RCC 7860 (cell line): ENCODE results near the gene CAPRIN2.

Experiments
- DNase-seq: peaks from one replicate; pipeline ENCODE4 v3.0.0-alpha.2; 2015; ENCODE audit warnings: low spot score
- FAIRE-seq: peaks from 2 replicates; lab custom pipeline; 2012; peaks lifted over from hg19 to GRCh38; lab: Jason Lieb, UNC

The CAPRIN2 gene

DNA sequence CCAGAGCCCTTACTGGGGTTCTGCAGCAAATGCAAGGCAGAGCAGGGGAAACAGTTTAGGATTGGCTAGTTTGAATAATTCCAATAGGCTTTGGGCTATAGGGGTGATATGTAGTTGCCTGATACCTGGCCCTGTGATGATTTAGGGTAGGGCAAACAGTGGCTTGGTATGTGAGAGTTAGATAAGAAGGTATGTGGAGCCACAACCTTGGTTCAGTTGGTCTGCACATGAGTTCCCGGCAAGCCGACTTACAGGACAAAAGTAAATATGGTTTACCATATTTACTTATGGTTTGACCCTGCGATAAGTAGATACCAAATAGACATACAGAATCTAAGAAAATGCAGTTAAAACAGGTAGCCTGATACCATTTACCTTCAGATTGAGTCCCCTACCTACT, 8.3 kb upstream of the CAPRIN2 start:
- FAIRE-seq (no peak), DNase-seq (no peak)

DNA sequence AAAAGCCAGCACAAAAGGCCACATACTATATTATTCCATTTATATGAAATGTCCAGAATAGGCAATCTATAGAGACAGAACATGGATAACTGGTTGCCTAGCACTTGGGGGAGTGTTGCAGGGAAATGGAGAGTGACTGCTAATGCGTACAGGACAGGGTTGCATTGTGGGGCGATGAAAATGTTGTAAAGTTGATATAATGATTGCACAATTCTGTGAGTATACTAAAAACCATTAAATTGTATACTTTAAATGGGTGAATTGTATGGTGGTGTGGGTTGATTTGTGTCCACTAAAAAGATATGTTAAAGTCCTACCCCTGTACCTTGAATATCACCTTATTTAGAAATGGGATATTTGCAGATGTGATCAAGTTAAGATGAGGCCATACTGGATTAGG, 7.0 kb upstream of the CAPRIN2 start:
- no peak for FAIRE-seq
- no peak for DNase-seq

DNA sequence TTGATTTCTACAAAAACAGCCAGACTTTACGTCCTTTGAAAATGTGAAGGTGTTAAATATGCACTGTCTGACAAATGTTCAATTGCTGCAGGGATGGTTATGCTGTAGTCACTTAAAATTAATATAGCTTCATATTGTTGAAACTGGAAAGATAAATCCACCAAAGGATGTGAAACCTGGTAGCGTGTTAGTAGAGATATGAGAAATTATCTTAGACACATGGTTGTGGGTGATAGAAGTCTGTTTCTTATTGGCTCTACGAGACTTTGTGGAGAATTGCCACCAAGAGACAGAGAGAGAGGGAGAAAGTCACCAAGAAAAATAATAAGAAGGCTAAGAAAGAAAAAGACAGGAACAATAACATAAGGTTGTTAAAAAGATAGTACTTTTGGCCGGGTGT, 2.6 kb upstream of the CAPRIN2 start:
- DNase-seq (no peak), FAIRE-seq (no peak)

DNA sequence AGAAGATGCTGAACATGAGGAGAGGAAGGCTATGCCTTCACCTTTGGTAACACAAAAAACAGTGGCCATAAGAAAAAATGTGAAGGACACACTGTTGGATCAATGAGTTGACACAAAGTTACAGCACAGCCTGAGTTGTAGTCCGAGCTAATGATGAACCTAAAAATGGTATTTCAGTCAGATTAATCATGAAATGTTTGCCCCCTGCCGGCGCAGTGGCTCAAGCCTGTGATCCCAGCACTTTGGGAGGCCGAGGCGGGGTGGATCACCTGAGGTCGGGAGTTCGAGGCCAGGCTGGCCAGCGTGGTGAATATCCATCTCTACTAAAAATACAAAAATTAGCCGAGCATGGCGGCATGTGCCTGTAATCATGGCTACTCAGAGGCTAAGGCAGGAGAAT, 1.3 kb upstream of the CAPRIN2 start:
- FAIRE-seq (no peak), DNase-seq (no peak)

DNA sequence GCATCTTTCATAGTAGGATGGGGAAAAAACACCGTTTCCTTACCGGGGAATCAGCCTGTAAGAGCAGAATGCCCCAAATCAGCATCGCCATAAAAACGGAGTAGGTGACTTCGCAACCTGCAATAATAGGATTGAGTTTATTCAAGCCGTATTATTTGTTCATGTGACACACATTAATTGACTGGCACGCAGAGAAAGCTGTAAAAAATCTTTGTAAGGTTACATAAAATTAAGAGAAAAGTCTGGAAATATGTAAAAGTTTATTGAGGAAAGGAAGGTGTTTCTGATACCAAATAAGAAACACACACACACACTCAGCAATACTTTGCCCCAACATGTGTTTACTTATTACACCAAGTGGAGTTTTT, 628 bp upstream of the CAPRIN2 start:
- no peak for DNase-seq
- no peak for FAIRE-seq

DNA sequence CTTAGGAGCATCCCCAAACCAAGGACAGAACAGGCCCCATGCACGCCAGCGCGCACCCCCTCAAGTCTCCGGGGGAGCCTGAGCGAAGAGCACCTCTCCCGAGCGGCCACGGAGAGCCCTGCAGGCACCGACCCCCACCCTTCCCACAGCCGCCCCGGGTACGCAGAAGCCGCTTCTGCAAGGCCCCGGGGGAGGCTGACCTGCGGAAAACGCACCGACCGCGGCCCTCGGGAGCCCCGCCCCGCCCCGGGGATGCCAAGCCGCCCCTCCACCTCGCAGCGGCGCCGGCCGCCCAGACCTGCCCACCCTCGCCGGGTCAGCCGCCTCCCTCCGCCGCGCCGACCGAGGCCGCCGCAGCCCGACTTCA, 385 bp downstream of the CAPRIN2 start:
- no peak for FAIRE-seq
- no peak for DNase-seq

DNA sequence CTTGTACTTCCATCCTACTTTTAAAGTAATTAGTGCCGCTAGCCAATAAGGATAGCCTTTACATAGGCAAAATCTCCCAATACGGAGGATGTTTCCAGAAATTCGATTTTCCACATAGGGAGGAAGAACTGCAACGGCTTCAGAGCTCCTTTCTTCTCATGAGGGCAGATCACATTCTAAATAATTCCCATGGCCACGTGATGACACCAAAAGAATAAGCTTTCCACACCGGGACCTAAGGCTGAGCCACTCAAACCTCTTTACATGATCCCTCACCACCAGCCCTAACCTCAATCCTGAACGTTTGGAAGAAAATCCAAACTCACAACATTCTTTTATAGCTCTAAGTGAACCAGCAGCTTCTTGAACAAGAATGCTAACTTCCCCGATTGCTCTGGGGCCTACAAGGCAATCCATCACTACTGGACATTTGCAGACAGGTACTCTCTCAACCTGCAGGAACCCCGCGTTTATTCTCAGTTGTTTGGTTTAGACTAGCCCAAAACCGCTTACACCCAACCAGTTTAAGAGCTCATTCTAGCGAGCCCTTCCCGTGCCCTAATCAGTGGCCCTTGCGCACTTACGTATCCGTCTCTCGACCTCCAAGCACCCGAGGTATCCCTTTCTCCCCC, 884 bp downstream of the CAPRIN2 start:
- no peak for FAIRE-seq
- peak; percentile 13 for DNase-seq

DNA sequence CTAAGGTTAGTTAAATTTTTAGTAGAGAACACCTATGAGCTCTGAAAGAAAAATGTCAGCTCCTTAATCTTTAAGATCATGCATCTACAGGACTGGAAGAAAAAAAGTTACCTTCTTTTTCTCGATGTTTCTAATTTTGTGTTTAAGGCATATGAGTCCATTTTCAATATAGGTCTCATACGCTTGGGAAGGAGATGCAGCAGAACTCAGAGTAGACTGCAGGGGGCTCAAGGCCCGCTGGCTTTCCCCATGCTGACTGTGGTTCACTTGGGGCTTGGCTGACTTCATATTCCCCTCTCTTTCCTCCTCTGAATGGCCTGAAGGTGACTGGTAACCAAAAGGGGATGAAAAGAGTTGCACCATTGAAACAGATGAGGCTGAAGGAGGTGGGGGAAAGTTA, 1.5 kb downstream of the CAPRIN2 start:
- DNase-seq, result peak; percentile 45
- peak; percentile 8 for FAIRE-seq

DNA sequence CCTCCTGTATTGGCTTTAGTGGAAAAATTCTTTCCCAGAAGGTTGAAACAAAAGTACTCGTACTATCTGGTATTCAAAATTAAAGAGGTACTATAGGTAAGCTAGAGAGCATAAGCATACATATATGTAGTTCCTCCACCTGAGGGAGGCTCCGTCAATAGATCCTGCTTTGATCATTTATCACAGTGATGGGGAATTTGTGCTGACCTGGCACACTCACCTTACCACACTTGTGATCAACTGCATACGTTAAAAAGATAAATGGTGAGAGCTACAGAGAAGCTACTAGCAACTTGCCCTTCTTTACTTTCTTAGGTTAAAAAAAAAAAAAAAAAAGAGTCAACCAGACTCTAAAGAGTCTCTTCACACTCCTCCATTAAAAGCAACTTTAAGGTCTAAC, 2.5 kb downstream of the CAPRIN2 start:
- FAIRE-seq (no peak), DNase-seq (no peak)

DNA sequence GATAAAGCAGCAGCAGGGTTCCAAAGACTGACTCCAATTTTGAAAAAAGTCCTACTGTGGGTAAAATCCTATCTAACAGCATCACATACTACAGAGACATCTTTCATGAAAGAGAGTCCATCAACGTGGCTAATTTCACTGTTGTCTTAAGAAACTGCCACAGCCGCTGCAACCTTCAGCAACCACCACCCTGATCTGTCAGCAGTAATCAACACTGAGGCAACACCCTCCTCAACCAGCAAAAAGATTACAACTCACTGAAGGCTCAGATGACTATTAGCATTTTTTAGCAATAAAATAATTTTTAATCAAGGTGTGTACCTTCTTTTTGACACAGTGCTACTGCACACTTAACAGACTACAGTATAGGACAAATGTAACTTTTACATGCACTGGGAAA, 6.6 kb downstream of the CAPRIN2 start:
- FAIRE-seq (no peak), DNase-seq (no peak)

DNA sequence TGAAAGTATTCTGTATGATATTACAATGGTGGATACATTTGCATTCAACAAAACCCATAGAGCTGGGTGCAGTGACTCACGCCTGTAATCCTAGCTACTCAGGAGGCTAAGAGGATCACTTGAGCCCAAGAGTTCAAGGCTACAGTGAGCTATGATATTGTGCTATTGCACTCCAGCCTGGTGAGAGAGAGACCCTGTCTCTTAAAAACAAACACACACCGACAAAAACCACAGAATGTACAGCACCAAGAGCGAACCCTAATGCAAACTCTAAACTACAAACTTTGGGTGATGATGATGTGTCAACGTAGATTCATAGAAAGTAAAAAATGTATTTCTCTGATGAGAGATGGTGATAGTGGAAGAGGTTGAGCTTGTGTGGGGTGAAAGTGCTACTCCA, 8.6 kb downstream of the CAPRIN2 start:
- FAIRE-seq (no peak), DNase-seq (no peak)

DNA sequence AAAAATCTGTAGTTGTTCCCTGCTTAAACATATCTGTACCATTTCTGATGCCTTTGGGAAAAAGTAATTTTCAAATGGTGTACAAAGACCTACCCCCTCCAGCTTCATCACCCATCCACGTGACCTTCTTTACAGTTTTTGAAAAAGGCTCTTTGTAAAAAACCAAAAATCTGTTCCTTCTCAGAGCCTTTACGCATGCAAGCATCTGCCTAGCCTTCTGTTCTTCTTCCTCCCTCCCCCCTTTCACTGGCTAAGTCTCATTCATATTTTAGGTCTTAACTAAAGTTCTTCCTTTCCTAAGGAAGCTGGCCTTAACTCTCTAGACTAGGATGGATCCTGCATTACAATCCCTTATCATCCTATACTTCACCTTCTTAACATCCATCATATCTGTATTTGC, 10.4 kb downstream of the CAPRIN2 start:
- DNase-seq, result no peak
- FAIRE-seq, result no peak

DNA sequence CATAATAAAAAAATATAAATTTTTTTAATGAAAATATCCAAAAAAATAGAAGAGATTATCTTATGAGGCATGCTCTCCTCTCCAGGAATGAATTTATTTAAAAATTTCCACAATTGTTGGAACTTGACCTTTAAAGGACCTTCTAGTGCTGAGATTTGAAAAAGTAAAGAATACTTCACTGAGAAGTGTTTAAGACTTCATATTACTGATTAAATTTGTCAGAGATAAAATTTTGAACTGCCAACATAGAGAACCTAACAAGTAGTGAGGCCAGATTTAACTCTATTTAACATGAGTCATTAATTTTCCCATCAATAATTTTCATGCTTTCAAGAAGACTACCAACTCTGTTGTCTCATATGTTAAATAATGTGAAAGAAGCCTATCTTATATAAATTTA, 14.5 kb downstream of the CAPRIN2 start:
- DNase-seq, result no peak
- FAIRE-seq, result no peak

DNA sequence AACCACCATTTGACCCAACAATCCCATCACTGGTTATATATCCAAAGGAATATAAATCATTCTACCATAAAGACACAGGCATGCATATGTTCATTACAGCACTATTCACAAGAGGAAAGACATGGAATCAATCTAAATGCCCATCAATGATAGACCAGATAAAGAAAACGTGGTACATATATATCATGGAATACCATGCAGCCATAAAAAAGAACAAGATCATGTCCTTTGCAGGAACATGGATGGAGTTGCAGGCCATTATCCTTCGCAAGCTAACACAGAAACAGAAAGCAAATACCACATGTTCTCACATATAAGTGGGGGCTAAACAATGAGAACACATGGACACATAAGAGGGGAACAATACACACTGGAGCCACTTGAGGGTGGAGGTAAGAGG, 15.7 kb downstream of the CAPRIN2 start:
- FAIRE-seq, result no peak
- no peak for DNase-seq

- FAIRE-seq, result no peak
- no peak for DNase-seq
These were observed 21.7 kb downstream of the CAPRIN2 start for GRCh38 chr12:30732954-30733637.

DNA sequence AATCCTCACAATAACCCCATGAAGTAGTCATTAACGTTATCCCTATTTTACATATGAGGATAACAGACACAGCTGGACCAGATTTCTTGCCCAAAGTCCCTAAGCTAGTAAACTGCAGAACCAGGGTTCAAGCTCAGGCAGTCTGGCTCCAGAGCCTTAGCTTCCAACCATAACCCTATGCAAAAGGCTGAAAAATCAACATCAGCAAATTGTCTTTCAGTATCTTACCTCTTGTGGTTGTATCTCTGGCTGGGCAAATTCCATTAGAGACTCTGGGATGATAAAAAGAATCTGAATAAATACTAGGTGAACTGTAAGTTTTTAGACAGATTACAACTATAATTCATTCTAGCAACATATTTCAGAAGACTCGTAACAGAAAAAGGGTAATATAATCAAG, 24.7 kb downstream of the CAPRIN2 start:
- DNase-seq, result no peak
- FAIRE-seq, result no peak

DNA sequence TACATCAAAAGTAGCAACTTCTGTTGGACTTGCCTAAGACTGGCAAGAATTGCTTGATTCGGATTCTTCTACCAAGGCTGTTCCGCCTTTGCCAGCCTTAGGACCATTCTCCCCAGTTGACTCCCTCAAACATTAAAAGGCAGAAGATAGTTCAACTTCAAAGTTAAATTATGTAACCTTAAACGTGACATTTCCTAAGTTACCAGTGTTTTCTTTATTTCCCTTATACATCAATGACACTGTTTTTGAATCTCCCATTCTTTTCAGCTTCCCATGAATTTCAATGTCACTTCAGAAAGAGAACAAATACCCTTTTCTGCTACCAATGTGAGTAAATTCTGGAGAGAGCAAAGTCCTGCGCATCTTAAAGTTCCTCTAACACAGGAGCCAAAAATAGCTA, 25.2 kb downstream of the CAPRIN2 start:
- FAIRE-seq (no peak), DNase-seq (no peak)

- FAIRE-seq (no peak), DNase-seq (no peak)
These were observed 28.1 kb downstream of the CAPRIN2 start for GRCh38 chr12:30726647-30727046.

- FAIRE-seq, result peak; percentile 86
These were observed 29.0 kb downstream of the CAPRIN2 start for GRCh38 chr12:30725739-30726138.

GRCh38 chr12:30719060-30719459, 35.7 kb downstream of the CAPRIN2 start:
- no peak for FAIRE-seq
- DNase-seq, result peak; percentile 27

More at GRCh38 chr12:30725739-30726138, 29.0 kb downstream of the CAPRIN2 start:
- DNase-seq, result peak; percentile 51

DNA sequence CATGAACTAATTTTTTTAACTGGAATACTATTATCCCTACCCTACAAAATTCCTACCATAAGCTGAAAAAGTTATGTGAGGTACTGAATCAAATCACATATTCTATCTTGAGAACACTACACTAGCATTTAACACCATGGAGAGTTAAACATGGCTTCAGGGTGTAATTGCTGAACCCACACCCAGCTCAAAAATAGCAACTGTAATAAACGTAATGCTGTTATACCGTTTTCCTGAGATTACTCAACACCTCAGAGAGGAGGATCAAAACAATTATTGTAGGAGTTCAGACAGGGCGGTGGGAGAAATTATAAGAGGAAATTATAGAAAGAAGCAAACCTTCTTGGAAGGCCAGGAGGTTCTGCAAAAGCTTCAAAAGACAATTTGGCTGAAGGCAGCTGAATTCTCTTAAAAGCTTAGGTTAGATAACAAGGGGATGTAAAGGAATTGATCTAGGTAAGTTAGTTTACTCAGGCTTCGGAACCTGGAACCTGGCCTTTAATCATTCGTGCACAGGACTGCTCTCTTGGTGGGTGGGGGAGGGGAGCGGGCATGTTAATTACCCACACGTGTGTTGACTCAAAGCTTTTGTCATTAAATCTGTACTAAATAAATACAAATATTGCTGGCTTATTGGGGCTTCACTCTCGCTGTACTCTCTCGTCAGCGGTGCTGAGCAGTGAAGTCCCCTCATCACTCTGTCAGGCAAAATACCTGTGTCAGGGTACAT, 47.0 kb downstream of the CAPRIN2 start:
- FAIRE-seq (no peak), DNase-seq (no peak)

DNA sequence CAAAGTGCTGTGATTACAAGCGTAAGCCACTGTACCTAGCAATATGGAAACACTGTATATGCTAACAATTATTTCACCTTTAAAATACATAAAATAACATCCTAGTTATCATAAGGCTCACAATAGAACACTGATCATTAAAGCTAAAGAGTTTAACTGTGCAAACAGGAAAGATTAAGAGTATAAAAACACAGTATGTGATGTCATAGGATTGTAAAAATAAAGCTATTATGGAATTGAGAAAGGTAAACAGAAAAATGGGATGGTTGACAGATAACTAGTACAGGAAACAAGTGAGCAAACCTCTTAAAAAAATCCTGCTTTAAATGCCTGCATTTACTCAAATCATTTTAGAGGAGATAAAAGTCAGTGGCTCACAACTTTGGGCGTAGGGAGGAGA, 48.3 kb downstream of the CAPRIN2 start:
- no peak for DNase-seq

More for the DNA sequence above, 48.3 kb downstream of the CAPRIN2 start:
- no peak for FAIRE-seq
